HG03520 (cell line): ENCODE data around the gene CEMIP2.

Experiments used
- ATAC-seq: cut with Tn5 transposase; IDR thresholded peaks from one replicate; pipeline ENCODE4 v1.9.1; 2021; ENCODE audit warnings: mild to moderate bottlenecking, moderate library complexity; ENCODE audit not compliant: unreplicated experiment

The CEMIP2 gene

GRCh38 chr9:71770170-71770569, 1.9 kb upstream of the CEMIP2 start:
- ATAC-seq: no peak

DNA sequence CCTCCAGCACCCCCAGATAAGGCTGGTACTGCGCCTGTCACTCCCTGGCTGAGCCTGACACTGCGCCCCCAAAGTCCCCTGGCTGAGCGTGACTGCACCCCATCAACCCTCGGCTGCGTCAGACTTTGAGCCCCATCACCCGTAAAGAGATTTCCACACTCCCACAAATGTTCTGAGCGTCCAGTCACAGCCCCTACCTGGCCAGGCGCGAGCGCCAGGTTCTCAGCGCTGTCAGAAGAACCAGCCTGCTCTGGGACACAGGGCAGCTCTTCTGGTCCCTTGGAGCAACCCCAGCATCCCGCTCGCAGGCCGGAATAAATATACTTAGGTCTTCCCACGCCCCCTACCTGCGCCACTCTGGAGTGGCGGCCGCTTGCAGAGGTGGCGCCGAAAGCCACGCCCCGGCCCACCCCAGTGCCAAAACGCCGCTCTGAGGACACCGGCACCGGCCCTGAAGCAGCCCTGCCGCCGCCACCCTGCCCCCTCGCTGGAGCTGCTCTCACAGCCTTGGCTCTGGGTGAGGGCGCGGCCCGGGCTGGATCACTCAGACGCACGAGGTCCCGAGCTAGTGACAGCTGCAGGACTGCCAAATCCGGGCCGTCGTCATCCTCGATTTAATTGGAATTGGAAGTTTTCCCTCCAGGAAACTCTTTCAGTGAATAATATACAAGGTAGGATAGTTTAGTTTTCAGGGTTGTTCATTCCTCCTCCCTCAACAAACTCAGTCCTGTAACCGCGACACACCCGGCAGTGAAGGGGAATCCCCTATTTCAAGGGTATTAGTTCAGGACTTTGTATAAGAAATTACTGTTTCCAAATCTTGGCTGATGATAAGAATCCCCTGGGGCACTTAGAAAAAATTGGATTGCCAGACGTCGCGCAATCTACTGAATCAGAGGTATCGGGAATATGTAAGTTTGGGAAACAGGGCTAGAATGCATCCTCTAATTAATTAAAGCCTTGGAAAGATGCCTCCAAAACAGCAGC, 1.2 kb upstream of the CEMIP2 start:
- peak; percentile 23 for ATAC-seq

DNA sequence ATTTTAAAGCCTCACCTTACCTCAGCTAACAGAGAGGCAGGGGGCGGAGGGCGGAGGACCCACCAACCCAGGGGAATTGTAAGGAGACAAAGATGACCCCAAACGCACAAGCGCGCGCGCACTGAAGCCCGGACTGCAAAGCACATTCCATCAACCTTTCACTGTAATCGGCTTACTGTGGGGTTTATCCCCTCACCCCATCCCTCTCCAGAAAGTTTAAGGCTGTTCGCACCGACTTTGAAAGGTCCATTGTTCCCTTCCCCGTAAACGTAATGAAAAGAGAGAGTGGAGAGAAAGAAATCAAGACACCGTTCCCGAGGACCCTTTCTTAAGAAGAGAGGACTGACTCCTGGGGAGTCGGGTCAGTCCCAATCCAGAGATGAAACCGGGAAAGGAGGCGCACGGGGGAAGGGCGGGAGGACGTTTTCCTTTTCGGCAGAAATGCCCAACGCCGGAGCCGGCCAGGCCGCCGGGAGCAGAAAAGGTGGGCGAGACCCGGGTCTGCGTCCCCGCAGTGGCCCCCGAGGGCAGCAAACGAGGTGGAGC, 464 bp downstream of the CEMIP2 start:
- no peak for ATAC-seq

DNA sequence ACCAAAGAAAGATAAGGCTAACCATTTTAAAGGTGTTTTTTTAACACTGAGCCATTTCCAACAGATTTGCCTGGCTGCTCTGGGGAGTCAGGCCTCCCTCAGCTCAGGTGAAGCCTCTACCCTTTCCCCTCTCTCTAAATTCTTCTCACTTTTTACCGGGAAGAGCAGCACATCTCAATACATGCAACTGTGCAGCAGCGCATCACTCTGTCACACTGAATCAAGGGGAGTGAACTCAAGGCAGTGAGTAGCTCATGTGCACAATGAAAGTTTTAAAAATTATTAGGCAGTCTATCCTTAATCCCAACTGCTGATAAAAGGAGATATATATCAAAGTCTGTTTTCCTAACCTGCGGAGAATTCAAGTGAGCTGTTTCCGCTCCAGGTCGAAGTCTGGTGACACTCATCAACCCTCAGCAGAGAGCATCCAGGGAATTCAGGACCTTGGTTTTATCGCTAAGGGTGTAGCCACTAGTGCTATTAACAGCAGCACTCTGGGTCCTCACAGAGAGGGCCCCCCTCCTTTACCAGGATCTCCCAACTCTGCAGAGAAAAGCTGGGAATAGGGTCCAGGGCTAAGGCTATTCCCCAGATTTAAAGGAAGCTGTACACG, 1.0 kb downstream of the CEMIP2 start:
- ATAC-seq: no peak

- no peak for ATAC-seq
Measured at GRCh38 chr9:71766663-71767062, 1.6 kb downstream of the CEMIP2 start.

- no peak for ATAC-seq
Measured at GRCh38 chr9:71765693-71766092, 2.6 kb downstream of the CEMIP2 start.

DNA sequence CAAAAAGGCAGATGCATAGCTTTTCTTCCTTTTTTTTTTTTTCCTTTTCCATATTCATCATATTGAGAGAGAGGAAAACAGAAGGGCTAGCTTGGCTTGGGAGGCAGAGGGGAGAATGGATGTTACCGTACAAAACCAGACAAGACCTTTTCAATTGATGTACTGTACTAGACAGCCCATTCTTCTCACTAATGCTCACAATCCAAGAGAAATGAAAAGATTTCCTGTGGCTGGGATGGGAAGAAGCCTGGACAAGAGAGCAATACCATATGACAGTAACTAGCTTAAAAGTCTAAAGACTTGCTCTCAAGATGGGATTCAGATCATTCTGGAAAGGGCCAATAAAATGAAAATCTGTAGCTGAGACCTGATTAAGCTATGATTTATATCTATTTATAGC, 3.4 kb downstream of the CEMIP2 start:
- ATAC-seq: no peak

DNA sequence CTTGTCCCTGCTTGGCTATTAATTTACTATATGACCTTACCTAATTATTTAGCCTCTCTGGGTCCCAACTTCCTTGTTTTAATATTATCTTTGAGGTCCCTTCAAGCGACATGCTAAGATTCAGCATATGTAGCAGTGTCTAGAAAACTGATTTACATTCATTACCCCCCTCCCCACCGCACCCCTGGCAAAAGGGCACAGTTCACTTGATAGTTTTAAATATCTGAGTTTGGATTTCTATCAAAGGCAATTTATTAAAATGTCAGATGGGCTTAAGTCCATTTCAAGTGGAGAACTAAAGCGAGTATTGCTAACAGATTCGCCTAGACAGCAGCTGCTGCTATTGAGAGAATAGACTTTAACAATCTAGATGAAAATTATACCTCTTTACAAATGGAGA, 3.9 kb downstream of the CEMIP2 start:
- ATAC-seq: no peak

GRCh38 chr9:71763832-71764231, 4.5 kb downstream of the CEMIP2 start:
- ATAC-seq: no peak

DNA sequence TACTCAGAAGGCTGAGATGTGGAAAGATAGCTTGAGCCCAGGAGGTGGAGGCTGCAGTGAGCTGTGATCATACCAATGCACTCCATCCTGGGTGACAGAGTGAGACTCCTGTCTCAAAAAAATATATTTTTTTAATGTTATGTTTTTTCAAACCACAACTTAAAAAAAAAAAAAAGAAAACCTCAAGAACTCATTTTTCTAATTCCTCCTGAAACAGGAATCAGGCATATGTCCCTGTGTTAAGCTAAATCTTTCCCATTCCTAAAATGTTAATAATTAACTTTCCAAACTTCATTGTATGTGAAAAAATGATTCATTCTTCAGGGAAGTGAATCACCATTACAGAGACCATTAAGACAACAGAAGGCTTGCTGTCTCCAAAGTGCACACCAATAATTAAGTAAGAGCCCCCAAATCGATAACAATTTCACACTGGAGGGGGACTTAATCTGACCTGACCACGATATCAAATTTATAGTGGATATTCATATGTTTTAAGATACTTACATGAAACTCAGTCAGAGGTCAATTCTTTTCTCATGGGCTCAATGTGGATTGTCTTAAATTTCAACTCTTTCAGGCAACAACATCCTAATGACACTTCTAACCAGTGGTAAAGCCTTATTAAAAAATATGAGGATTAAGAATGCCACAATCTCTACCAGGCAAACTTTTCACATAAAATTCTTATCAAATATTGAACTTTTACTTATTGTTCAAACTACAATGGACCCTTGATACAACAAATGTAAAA, 5.2 kb downstream of the CEMIP2 start:
- no peak for ATAC-seq

DNA sequence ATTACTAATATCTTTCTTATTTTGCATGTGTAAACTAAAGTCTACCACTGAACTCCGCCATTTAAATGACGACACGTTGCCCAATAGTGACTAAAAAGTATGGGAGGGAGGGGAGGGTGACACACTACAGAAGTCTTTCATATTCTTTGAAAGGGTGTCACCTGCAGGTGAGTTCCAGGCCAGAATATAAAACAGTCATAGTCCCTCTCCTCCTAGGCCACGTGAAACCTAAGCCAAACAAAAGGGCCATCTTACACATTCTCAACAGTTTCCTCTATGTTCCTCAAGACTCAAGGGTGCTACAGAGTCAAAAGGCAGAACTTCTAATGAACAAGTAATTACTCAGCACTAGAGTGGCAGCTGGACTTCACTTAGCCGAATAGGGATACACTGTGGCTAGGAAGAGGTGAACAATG, 6.4 kb downstream of the CEMIP2 start:
- no peak for ATAC-seq

- no peak for ATAC-seq
Measured at GRCh38 chr9:71760901-71761300, 7.4 kb downstream of the CEMIP2 start.

DNA sequence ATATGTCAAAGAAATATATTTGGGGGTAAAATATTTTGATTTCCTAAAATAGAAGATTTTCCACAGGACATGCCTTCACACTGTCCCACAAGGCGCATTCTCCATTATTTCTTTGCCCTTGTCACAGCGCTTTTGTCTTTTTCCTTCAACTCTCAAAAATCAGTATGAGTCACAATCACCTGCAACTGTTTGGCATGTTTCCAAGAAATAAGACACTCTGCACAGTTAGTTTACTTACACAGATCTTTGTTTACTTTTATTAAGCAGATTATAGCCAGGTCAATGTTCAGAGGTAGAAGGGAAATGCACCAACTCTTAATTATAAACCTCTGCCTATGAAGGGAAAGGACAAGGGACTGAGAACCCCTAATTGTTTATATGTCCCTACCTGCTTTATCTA, 9.5 kb downstream of the CEMIP2 start:
- no peak for ATAC-seq

DNA sequence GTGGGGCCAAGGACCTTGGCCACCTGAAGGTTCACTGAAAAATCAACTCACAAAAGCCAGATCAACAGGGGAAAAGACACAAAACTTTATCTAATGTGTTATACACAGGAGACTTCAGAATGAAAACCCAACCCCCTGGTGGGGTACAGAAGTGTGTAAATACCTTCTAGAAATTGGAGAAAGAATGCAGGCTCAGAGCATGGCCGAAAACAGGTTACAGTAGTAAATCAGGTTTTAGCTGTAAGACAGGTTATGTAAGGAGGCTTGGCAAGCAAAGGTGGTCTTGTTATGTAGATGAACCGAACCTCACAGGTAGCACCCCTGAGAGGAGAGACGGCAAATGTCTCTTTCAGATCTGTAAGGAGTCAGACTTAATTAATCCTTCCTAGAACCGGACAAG, 10.0 kb downstream of the CEMIP2 start:
- ATAC-seq: no peak

- no peak for ATAC-seq
Measured at GRCh38 chr9:71756753-71757152, 11.6 kb downstream of the CEMIP2 start.

- no peak for ATAC-seq
Measured at GRCh38 chr9:71755869-71756268, 12.4 kb downstream of the CEMIP2 start.

DNA sequence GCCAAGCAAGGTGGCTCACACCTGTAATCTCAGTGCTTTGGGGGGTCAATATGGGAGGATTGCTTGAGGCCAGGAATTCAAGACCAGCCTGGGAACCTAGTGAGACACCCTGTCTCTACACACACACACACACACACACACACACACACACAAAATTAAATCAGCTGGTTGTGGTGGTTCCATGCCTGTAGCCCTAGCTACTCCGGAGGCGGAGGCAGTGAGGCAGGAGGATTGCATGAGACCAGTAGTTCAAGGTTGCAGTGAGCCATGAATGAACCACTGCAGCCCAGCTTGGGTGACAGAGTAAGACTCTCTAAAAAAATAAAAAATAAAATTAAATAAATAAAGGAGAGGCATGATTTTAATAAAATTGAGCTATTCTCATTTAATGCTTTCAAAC, 13.1 kb downstream of the CEMIP2 start:
- ATAC-seq: no peak

DNA sequence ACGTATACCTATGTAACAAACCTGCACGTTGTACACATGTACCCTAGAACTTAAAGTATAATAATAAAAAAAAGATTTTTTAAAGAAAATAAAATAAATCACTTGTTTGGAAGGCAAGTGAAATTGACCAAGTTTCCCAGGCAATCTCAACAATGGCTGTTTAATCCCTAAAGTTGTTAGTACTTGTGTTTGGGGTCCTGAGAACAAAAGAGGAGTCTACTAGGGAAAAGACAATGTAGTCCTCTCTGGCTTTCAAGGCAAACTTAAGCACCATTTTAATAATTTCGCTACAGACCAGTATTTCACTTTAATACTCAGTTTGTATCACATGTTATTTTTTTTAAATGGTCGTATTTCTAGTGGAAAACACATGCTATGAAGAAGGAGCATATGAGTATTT, 14.2 kb downstream of the CEMIP2 start:
- ATAC-seq: no peak

DNA sequence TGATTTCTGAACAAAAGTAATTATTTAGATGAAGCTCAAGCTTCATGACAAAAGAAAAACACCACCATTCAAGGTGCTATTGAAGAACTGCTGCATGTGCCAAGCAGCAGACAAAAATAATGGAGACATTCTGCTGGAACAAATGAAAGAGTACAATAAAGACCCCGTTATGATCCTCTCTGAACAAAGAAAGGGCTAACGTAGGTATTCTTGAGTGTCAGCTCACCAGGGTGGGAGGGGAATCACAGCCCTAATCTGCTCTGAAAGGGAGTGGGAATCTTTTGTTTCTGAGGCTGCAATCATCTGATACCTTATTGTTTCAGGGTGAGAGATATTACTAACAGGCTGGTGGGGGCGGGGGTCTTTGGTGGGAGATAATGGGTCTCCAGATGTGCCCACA, 15.4 kb downstream of the CEMIP2 start:
- no peak for ATAC-seq

GRCh38 chr9:71752352-71752751, 16.0 kb downstream of the CEMIP2 start:
- ATAC-seq: no peak

DNA sequence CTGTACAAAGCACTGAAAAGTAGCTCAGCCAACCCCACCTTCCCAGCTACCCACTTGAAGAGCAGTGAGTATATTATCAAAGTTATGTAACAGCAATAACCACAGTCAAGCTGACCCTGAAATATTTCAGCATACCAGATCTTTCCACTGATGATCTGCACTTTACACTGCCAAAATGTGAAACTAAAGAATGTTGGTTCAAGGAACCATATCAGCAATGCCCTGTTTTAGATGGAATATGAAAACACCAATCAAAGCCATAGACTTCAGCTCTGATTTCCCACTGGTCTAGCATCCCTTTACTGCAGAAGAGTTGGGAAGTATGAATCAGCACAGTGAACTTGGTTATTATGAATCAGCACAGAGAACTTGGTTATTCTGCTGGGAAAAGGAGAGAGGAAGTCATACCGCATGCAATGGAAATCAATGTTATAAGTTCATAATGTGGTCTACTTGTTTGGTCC, 20.0 kb downstream of the CEMIP2 start:
- ATAC-seq: no peak
